ENCODE measurements around the gene RTN4RL2.

DNA sequence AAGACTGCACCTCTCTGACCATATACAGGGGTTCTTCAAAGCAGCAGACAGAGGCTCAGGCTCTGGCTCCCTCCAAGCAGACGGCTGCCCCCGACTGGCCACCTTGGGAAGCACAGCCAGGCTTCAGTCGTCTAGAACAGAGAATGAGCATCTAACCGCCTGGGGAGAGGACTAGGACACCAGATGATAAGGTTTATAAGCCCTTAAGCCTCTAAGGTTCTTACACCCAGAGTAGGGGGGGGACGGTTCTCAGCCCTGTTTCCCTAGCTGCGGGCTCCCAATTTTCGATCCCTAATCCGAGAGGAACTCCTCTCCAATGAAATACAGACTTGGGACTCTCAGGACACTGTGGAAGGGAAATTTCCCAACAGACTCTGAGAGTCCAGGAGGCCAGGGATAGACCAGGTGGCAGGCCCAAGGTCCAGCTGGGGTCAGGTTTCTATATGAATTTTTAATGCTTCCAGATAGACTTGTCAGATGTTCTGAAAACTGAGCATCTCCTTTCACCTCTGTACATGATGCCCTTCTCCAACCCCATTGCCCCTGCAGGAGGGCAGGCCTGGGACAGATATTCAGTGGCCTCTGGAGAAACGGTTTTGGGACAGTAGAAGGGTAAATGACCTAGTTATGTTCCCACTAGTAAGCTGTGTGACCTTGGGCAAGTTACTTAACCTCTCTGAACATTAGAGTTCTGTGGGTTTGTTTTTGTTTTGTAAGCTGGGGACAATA lies 20.2 kb downstream of the RTN4RL2 start:
- TF ChIP-seq CTCF (IDR thresholded peaks at IDR 0.05) (peak; percentile 54 to 69 (median 60)), EP300 (IDR thresholded peaks at IDR 0.05; ENCODE audit: low read depth) (no peak), POLR2AphosphoS5 (IDR thresholded peaks at IDR 0.05) (no peak), POLR2A (IDR thresholded peaks at IDR 0.05) (no peak)
